ENCODE results near the gene MMRN2. TPM values are rescaled to one million over a fixed set of nuclear protein-coding genes. Genes with fewer than 3 reads are reported as not detected.

Gene MMRN2
- total RNA-seq, 1 donor from 2014 or later: 6.5 TPM

- DNase-seq (ENCODE audit: low spot score in 2 of 2, unreplicated experiment in 2 of 2): no peak
- peaks cover 29% of the 10 kb centered on the region for H3K36me3 Mint-ChIP-seq
- H3K4me3 Mint-ChIP-seq: no peak overlapping the region
- peaks cover 7% of the 10 kb centered on the region for H3K4me1 Mint-ChIP-seq
- no peaks in the 10 kb centered on the region for H3K27me3 Mint-ChIP-seq (ENCODE audit: low read depth)
- H3K9me3 Mint-ChIP-seq: peaks cover 6% of the 10 kb centered on the region
- no peak overlapping the region for H3K27ac Mint-ChIP-seq
- TF ChIP-seq CTCF (IDR thresholded peaks at IDR 0.05; ENCODE audit: unreplicated experiment): no peak
Observed at GRCh38 chr10:86899132-86899531, 58.3 kb downstream of the MMRN2 start.

- peaks cover 4% of the 10 kb centered on the region for H3K9me3 Mint-ChIP-seq
- no peak overlapping the region for H3K27ac Mint-ChIP-seq
- peaks cover 7% of the 10 kb centered on the region for H3K4me1 Mint-ChIP-seq
- DNase-seq (ENCODE audit: low spot score in 2 of 2, unreplicated experiment in 2 of 2): no peak
- peaks cover 32% of the 10 kb centered on the region for H3K36me3 Mint-ChIP-seq
- no peak overlapping the region for H3K4me3 Mint-ChIP-seq
- no peak for TF ChIP-seq CTCF (IDR thresholded peaks at IDR 0.05; ENCODE audit: unreplicated experiment)
- H3K27me3 Mint-ChIP-seq (ENCODE audit: low read depth): no peaks in the 10 kb centered on the region
Observed at GRCh38 chr10:86898511-86898910, 58.9 kb downstream of the MMRN2 start.

DNA sequence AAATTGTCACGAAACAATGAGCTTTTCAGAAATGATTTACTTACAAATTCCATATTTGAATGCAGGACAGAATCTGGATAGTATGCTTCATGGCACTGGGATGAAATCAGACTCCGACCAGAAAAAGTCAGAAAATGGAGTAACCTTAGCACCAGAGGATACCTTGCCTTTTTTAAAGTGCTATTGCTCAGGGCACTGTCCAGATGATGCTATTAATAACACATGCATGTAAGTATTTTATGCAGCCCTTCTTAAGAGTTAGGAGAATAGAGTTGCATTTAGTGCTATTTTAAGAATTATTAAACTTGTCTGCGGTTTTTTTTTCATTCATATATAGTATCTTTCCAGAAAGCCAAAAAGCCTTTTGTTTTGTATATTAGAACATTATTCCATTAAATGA is 67.4 kb downstream of the MMRN2 start:
- no peak for DNase-seq (ENCODE audit: low spot score in 2 of 2, unreplicated experiment in 2 of 2)
- H3K27me3 Mint-ChIP-seq (ENCODE audit: low read depth): no peaks in the 10 kb centered on the region
- no peak overlapping the region for H3K4me3 Mint-ChIP-seq
- H3K4me1 Mint-ChIP-seq: peaks cover 7% of the 10 kb centered on the region
- peaks cover 30% of the 10 kb centered on the region for H3K36me3 Mint-ChIP-seq
- no peaks in the 10 kb centered on the region for H3K9me3 Mint-ChIP-seq
- no peak overlapping the region for H3K27ac Mint-ChIP-seq
- no peak for TF ChIP-seq CTCF (IDR thresholded peaks at IDR 0.05; ENCODE audit: unreplicated experiment)

DNA sequence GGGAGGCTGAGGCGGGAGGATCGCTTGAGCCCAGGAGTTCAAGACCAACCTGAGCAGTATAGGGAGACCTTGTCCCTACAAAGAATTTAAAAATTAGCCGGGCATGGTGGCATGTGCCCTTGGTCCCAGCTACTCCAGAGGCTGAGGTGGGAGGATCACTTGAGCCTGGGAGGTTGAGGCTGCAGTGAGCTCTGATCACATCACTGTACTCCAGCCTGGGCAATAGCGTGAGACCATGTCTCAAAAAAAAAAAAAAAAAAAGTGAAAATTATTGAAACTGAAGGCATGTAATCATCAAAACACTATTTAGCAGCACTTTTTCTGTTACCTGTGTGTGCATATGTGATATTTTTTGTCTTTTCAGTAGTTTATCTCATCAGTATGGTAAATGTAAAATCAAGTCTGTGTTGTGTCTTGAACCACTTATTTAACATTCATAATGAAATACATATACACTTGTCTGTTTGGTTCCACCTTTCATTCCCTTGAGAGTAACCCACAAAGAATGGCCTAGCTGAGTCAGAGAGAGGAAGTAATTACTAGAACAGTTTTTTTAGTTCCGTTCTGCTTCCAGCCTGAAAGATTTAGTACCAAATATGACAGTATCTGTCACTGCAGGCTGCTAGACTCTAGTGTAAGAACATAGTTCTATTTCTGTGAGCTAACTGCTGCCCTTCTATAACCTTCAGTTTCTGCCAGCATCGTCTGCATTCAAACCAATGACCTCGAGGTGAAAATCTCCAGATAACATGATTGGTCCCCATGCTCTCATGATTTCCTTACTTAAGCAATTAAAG is 68.6 kb downstream of the MMRN2 start:
- no peak for TF ChIP-seq CTCF (IDR thresholded peaks at IDR 0.05; ENCODE audit: unreplicated experiment)
- peak overlapping the region; percentile 49 for H3K27ac Mint-ChIP-seq
- no peaks in the 10 kb centered on the region for H3K27me3 Mint-ChIP-seq (ENCODE audit: low read depth)
- no peaks in the 10 kb centered on the region for H3K9me3 Mint-ChIP-seq
- H3K4me1 Mint-ChIP-seq: peaks cover 7% of the 10 kb centered on the region
- no peak overlapping the region for H3K4me3 Mint-ChIP-seq
- no peak for DNase-seq (ENCODE audit: low spot score in 2 of 2, unreplicated experiment in 2 of 2)
- H3K36me3 Mint-ChIP-seq: peaks cover 20% of the 10 kb centered on the region

Other genes starting within 250 kb of the MMRN2 start
- 96.1 to 106 TPM (median 100.0 TPM) in 3 replicates for gene BMPR1A, start 201.0 kb downstream of the MMRN2 start, total RNA-seq
- 92.0 to 104 TPM (median 98.5 TPM) in 3 replicates for gene SNCG, start 984 bp upstream of the MMRN2 start, total RNA-seq
- 0.29 TPM in 1 of 3 replicates, not detected in the others for gene ADIRF, start 10.9 kb upstream of the MMRN2 start, total RNA-seq
- gene FAM25A, start 62.7 kb upstream of the MMRN2 start, total RNA-seq: not detected in 3 replicates
- 50.9 to 53.3 TPM (median 52.3 TPM) in 3 replicates for gene GLUD1, start 137.2 kb upstream of the MMRN2 start, total RNA-seq
- 22.4 to 24.1 TPM (median 23.2 TPM) in 3 replicates for gene SHLD2, start 137.6 kb upstream of the MMRN2 start, total RNA-seq